Suprapubic skin (tissue), 4 donors: ENCODE measurements around the gene P2RX6.

Experiments
- EP300 ChIP-seq: sonication (generic); formaldehyde crosslinking; IDR thresholded peaks from one replicate; pipeline ENCODE4 v1.6.1; 2017; ENCODE audit warnings: antibody characterized with exemption
- POLR2AphosphoS5 ChIP-seq, 3 donors: sonication (generic); formaldehyde crosslinking; IDR thresholded peaks; one replicate each; pipeline ENCODE4 v1.6.1; 2017; ENCODE audit warnings: antibody characterized with exemption in 3 of 3
- TF ChIP-seq, protein P1 (sequence below), 2 donors: fragments of 200-600 bp in 1 of 2; fragments of 450-650 bp in 1 of 2; sonication (generic) in 1 of 2; IDR thresholded peaks; one replicate each; pipeline ENCODE4 v1.5.1; 2016 to 2019; ENCODE audit warnings: antibody characterized with exemption in 2 of 2, mild to moderate bottlenecking in 1 of 2, moderate library complexity in 1 of 2

DNA sequence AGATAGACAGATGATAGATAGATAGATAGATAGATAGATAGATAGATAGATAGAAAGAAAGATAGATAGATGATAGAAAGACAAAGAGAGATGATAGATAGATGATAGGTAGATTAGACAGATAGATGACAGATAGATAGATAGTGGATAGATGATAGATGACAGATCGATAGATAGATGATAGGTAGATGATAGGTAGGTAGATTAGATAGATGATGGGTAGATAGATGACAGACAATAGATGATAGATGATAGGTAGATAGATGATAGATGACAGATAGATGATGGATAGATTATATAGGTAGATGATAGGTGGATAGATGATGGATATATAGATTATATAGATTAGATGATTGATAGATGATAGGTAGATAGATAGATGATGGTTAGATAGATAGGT, 28.6 kb upstream of the P2RX6 start:
- TF ChIP-seq POLR2AphosphoS5 (IDR thresholded peaks at IDR 0.05) (no peak), EP300 (no peak)
- TF ChIP-seq, protein P1, sequence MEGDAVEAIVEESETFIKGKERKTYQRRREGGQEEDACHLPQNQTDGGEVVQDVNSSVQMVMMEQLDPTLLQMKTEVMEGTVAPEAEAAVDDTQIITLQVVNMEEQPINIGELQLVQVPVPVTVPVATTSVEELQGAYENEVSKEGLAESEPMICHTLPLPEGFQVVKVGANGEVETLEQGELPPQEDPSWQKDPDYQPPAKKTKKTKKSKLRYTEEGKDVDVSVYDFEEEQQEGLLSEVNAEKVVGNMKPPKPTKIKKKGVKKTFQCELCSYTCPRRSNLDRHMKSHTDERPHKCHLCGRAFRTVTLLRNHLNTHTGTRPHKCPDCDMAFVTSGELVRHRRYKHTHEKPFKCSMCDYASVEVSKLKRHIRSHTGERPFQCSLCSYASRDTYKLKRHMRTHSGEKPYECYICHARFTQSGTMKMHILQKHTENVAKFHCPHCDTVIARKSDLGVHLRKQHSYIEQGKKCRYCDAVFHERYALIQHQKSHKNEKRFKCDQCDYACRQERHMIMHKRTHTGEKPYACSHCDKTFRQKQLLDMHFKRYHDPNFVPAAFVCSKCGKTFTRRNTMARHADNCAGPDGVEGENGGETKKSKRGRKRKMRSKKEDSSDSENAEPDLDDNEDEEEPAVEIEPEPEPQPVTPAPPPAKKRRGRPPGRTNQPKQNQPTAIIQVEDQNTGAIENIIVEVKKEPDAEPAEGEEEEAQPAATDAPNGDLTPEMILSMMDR (IDR thresholded peaks at IDR 0.05): no peak
